Activated CD8-positive, alpha-beta T cell treated with anti-CD3 and anti-CD28 coated beads for 36 hours (primary cell): ENCODE results near the gene EPHB1. TPM values are rescaled to one million over a fixed set of nuclear protein-coding genes. Genes with fewer than 3 reads are reported as not detected.

Experiments used
- ATAC-seq: fragments of 200-7000 bp; cut with Tn5 transposase; one replicate; pipeline ENCODE4 v1.10.0; 2021; ENCODE audit warnings: mild to moderate bottlenecking, moderate library complexity
- CTCF ChIA-PET: fragments of 350-600 bp; sonication (Branson Sonifier 250); formaldehyde crosslinking; loops from one replicate; lab custom pipeline; 2021; ENCODE audit warnings: antibody characterized with exemption; lab: Charles Lee
- POLR2A ChIA-PET: fragments of 350-600 bp; sonication (Branson Sonifier 250); formaldehyde crosslinking; loops from one replicate; lab custom pipeline; 2021; ENCODE audit warnings: antibody characterized with exemption; lab: Charles Lee
- DNase-seq: peaks from one replicate; pipeline ENCODE4 v3.0.0-alpha.2; 2020
- H3K27ac Mint-ChIP-seq: one replicate; pipeline ENCODE4 v1.8.0; 2021; ENCODE audit warnings: mild to moderate bottlenecking, mixed read lengths
- H3K27me3 Mint-ChIP-seq: one replicate; pipeline ENCODE4 v1.8.0; 2021; ENCODE audit warnings: mixed read lengths
- H3K36me3 Mint-ChIP-seq: one replicate; pipeline ENCODE4 v1.8.0; 2021; ENCODE audit warnings: low read depth, mixed read lengths
- H3K4me1 Mint-ChIP-seq: one replicate; pipeline ENCODE4 v1.8.0; 2021; ENCODE audit warnings: low read depth, mixed read lengths
- H3K4me3 Mint-ChIP-seq: one replicate; pipeline ENCODE4 v1.8.0; 2021; ENCODE audit warnings: mild to moderate bottlenecking, moderate library complexity, mixed read lengths
- H3K9me3 Mint-ChIP-seq: one replicate; pipeline ENCODE4 v1.8.0; 2021; ENCODE audit warnings: mixed read lengths
- intact Hi-C: fragments of 100-400 bp; cut with micrococcal nuclease; formaldehyde crosslinking; loops from one replicate; pipeline ENCODE4 v1.10.0; 2022
- total RNA-seq, 2 experiments: library from RNA; stranded (reverse); gene quantifications; one replicate each; pipeline ENCODE4 v1.2.3, GENCODE V29; 2021
- TF ChIP-seq, protein P1 (sequence below): fragments of 200-600 bp; IDR thresholded peaks from one replicate; pipeline ENCODE4 v1.8.0; 2022; ENCODE audit warnings: antibody characterized with exemption, mild to moderate bottlenecking

EPHB1 gene
- total RNA-seq, 2 experiments from 2014 or later: 0.78 TPM; not detected in 1

DNA sequence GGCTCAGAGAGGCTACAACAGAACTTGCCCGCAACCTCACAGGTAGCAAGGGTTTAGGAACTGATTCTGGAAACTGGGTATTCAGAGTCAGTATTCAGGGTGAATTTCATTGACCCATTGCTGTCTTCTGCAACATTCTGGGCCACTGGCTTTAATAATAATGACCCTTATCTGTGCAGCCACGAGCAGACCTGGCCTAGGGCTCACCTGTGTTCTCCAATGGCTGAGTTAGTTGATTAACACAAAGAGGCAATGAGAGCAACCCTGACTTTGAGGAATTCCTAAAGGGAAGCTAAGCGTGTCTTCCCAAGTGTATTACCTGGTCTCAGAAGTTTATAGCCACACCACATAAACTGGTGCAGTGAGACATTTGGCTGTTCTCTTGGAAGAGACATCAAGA, 289.9 kb downstream of the EPHB1 start:
- no peaks in the 10 kb centered on the region for H3K9me3 Mint-ChIP-seq
- no peak overlapping the region for H3K27ac Mint-ChIP-seq
- DNase-seq (no peak), ATAC-seq (no peak)
- ChIA-PET CTCF (no interaction called here), POLR2A (no interaction called here)
- peaks cover 2% of the 10 kb centered on the region for H3K27me3 Mint-ChIP-seq
- TF ChIP-seq, protein P1, sequence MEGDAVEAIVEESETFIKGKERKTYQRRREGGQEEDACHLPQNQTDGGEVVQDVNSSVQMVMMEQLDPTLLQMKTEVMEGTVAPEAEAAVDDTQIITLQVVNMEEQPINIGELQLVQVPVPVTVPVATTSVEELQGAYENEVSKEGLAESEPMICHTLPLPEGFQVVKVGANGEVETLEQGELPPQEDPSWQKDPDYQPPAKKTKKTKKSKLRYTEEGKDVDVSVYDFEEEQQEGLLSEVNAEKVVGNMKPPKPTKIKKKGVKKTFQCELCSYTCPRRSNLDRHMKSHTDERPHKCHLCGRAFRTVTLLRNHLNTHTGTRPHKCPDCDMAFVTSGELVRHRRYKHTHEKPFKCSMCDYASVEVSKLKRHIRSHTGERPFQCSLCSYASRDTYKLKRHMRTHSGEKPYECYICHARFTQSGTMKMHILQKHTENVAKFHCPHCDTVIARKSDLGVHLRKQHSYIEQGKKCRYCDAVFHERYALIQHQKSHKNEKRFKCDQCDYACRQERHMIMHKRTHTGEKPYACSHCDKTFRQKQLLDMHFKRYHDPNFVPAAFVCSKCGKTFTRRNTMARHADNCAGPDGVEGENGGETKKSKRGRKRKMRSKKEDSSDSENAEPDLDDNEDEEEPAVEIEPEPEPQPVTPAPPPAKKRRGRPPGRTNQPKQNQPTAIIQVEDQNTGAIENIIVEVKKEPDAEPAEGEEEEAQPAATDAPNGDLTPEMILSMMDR: no peak
- no peak overlapping the region for H3K4me3 Mint-ChIP-seq
- intact Hi-C loops: no loop called here
- no peaks in the 10 kb centered on the region for H3K4me1 Mint-ChIP-seq
- no peaks in the 10 kb centered on the region for H3K36me3 Mint-ChIP-seq

DNA sequence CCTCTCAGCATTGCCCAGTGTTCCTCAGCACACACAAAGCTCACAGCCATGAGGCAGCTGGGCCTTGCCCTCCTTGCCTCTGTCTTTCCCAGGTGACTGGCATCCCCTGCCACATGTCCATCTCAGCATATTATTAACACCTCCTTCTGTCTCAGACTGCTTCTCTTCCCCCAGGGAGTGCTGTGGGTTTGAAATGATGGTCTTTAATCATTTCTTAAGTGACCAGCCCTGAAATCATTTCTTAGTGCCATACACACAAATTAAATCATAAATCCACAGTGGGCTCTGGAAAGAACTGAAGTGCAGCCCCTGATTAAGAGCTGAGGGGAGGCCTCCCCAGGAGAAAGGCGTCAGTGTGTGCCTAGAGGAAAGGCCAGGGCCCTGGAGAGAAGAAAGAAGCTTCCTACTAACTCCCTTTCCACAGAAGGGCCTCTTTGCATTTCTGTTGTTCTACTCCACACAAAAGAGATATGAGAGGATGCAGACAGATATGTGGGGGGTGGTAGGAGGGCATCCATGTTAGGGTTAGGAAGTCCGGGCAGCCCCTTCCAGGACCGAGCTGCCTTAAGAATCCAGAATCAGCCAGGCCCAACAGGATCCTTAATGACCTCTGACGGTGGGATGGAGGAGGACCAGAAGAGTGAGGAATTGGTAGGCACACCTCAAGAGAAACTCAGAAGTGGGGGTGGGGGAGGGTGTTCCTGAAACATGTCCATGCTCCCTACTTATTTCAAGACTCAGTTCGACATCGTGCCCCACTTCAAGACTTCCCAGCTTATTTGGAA, 290.8 kb downstream of the EPHB1 start:
- Mint-ChIP-seq H3K9me3 (no peaks in the 10 kb centered on the region), H3K4me1 (no peaks in the 10 kb centered on the region), H3K27ac (no peak overlapping the region), H3K27me3 (peaks cover 2% of the 10 kb centered on the region), H3K4me3 (no peak overlapping the region), H3K36me3 (no peaks in the 10 kb centered on the region)
- ATAC-seq (no peak), DNase-seq (no peak)
- TF ChIP-seq, protein P1: no peak
- POLR2A ChIA-PET: no interaction called here
- CTCF ChIA-PET: no interaction called here
- intact Hi-C loops: no loop called here

DNA sequence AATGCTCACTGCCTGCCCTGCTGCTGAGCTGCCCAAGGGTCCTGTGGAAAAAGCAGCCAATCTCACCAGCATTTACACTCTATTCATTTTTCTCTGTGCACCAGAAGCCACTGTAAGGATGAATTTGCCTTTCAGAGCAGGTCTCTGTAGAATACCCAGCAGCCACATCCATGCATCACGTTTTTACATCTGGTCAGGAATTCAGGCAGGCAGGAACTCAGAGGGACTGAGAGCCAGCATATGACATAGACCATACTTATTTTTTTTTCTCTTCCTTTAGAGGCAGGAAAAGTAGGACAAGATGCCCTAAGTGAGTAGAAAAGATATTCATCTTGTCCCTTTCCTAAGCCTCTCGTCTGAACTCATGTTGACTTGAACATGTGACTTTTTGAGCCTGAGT, 292.7 kb downstream of the EPHB1 start:
- no peak overlapping the region for H3K27ac Mint-ChIP-seq
- TF ChIP-seq, protein P1: no peak
- no peak for DNase-seq
- no peaks in the 10 kb centered on the region for H3K9me3 Mint-ChIP-seq
- ChIA-PET CTCF (no interaction called here), POLR2A (no interaction called here)
- ATAC-seq: no peak
- intact Hi-C loops: no loop called here
- no peak overlapping the region for H3K4me3 Mint-ChIP-seq
- no peaks in the 10 kb centered on the region for H3K4me1 Mint-ChIP-seq
- H3K36me3 Mint-ChIP-seq: no peaks in the 10 kb centered on the region
- peaks cover 2% of the 10 kb centered on the region for H3K27me3 Mint-ChIP-seq

DNA sequence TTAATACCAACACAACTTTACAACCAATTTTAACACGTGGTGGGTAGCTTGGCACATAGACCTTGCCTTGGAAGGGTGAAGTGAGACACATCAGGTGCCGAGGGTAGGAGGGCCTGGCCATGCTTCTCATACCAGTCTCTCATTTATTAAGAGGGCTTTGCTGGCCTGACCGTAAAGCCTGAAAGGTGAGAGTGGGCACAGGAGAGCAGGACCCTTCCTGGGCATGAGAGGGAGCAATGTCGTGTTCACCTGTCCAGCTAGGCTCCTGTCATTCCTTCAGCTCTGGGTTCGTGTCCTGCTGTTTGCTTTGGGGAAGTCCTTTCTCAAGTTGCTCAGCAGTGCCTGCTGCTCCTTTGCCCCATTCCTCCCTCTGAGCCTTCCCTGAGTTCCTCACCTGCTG, 294.4 kb downstream of the EPHB1 start:
- no peaks in the 10 kb centered on the region for H3K4me1 Mint-ChIP-seq
- TF ChIP-seq, protein P1: no peak
- ChIA-PET POLR2A (no interaction called here), CTCF (no interaction called here)
- no peak for DNase-seq
- no peak overlapping the region for H3K27ac Mint-ChIP-seq
- peaks cover 2% of the 10 kb centered on the region for H3K27me3 Mint-ChIP-seq
- no peak overlapping the region for H3K4me3 Mint-ChIP-seq
- H3K9me3 Mint-ChIP-seq: no peaks in the 10 kb centered on the region
- ATAC-seq: no peak
- H3K36me3 Mint-ChIP-seq: no peaks in the 10 kb centered on the region
- intact Hi-C loops: no loop called here

DNA sequence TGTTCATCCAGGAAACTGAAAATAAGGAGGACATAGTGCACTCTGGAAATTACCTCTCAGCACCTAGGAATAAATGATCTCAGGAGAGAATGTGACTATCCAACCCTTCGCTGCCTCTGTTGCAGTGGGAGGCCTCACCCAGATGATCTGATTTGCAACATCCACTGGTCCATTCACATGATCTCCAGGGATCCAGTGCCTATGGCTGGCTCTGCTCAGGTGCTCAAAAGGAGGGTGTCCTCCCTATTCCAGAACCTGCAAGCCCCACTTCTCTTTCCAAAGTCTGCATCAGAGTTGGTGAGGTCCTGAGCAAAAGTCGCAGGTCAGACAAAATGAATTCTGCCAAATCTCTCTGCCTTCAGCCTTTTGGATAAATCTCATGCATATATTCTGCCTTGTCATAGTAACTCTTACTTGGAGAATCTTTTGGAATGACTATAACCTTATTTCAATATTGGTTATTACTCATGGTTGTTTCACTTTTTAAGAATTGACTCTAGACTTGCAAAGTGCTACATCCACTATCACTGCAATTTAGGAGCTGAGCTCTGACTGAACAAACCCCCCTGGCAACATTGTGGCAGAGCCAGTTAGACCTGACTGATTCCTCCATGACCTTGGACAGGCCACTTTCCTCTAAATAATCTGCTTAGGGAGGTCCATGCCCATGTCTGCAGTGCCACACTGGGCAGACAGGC, 295.1 kb downstream of the EPHB1 start:
- Mint-ChIP-seq H3K4me3 (no peak overlapping the region), H3K27me3 (peaks cover 2% of the 10 kb centered on the region), H3K27ac (no peak overlapping the region), H3K36me3 (no peaks in the 10 kb centered on the region), H3K9me3 (no peaks in the 10 kb centered on the region), H3K4me1 (no peaks in the 10 kb centered on the region)
- ChIA-PET CTCF (no interaction called here), POLR2A (no interaction called here)
- DNase-seq (no peak), ATAC-seq (no peak)
- intact Hi-C loops: no loop called here
- TF ChIP-seq, protein P1: no peak
